Thymus (tissue), 11 donors: ENCODE measurements around the gene NUP153. TPM values are rescaled to one million over a fixed set of nuclear protein-coding genes. Genes with fewer than 3 reads are reported as not detected.

Experiments
- DNase-seq, 9 donors: peaks; one replicate each; pipeline ENCODE4 v3.0.0-alpha.2; 2013; ENCODE audit warnings: low spot score in 9 of 9, low read depth in 6 of 9, missing footprints in 1 of 9
- H3K27ac ChIP-seq, 2 donors: one replicate each; pipeline ENCODE4 v1.5.1; 2013; ENCODE audit warnings: control low read depth in 1 of 2, low read depth in 1 of 2, low read length in 1 of 2, mild to moderate bottlenecking in 1 of 2, moderate library complexity in 1 of 2
- H3K27me3 ChIP-seq, 2 donors: one replicate each; pipeline ENCODE4 v1.5.1; 2013; ENCODE audit warnings: low read length in 1 of 2; ENCODE audit not compliant: control insufficient read depth in 2 of 2, insufficient read depth in 1 of 2
- H3K36me3 ChIP-seq, 2 donors: one replicate each; pipeline ENCODE4 v1.5.1; 2013; ENCODE audit warnings: low read length in 1 of 2, mild to moderate bottlenecking in 1 of 2, moderate library complexity in 1 of 2; ENCODE audit not compliant: control insufficient read depth in 2 of 2, insufficient read depth in 2 of 2
- H3K4me1 ChIP-seq, 2 donors: one replicate each; pipeline ENCODE4 v1.5.1; 2013; ENCODE audit warnings: low read length in 2 of 2; ENCODE audit not compliant: control insufficient read depth in 2 of 2, insufficient read depth in 2 of 2
- H3K4me3 ChIP-seq, 2 donors: one replicate each; pipeline ENCODE4 v1.5.1; 2013; ENCODE audit warnings: low read length in 2 of 2, control low read depth in 1 of 2, mild to moderate bottlenecking in 1 of 2
- H3K9me3 ChIP-seq, 2 donors: one replicate each; pipeline ENCODE4 v1.5.1; 2013; ENCODE audit warnings: low read length in 1 of 2, mild to moderate bottlenecking in 1 of 2; ENCODE audit not compliant: control insufficient read depth in 2 of 2, insufficient read depth in 1 of 2
- WGBS: extraction: QIAGEN DNeasy Blood & Tissue Kit; methylation state at CpG from one replicate; pipeline ENCODE4 v1.1.7; 2013; 5-methylcytosine and 5-hydroxymethylcytosine counted together
- polyA plus RNA-seq: library from polyadenylated mRNA; stranded (reverse); fragments of 200-250 nt; gene quantifications from one replicate; pipeline ENCODE4 v1.2.3, GENCODE V29; 2013
- total RNA-seq: library from RNA; stranded (reverse); fragments of 120-200 nt; gene quantifications from one replicate; pipeline ENCODE4 v1.2.4, GENCODE V29; 2013
- donor health status: healthy.

The NUP153 gene
- total and polyA plus RNA-seq, 2 donors: 14.9 to 32.5 TPM

- WGBS: 96% methylated on average over 8 of the region's 8 CpGs
- Histone ChIP-seq H3K27ac (no peak overlapping the region), H3K4me3 (no peak overlapping the region), H3K27me3 (peaks cover 0 to 3% of the 10 kb centered on the region in 2 donors), H3K4me1 (no peaks in the 10 kb centered on the region), H3K9me3 (peaks cover 2 to 7% of the 10 kb centered on the region in 2 donors), H3K36me3 (no peaks in the 10 kb centered on the region)
- no peak for DNase-seq
These were observed 131.7 kb downstream of the NUP153 start for GRCh38 chr6:17574866-17575560.

- peaks cover 0 to 3% of the 10 kb centered on the region in 2 donors for H3K9me3 ChIP-seq
These were observed 141.3 kb downstream of the NUP153 start for GRCh38 chr6:17565399-17565798.

More at GRCh38 chr6:17565399-17565798, 141.3 kb downstream of the NUP153 start:
- DNase-seq: no peak
- 85% methylated on average over 3 of the region's 3 CpGs for WGBS
- no peaks in the 10 kb centered on the region for H3K27me3 ChIP-seq
- no peaks in the 10 kb centered on the region for H3K4me1 ChIP-seq
- H3K4me3 ChIP-seq: no peak overlapping the region
- H3K36me3 ChIP-seq: no peaks in the 10 kb centered on the region
- H3K27ac ChIP-seq: no peak overlapping the region

Other genes starting within 250 kb of the NUP153 start
- 16.8 TPM for gene FAM8A1, start 106.6 kb downstream of the NUP153 start, total RNA-seq
- gene FAM8A1, start 106.6 kb downstream of the NUP153 start, polyA plus RNA-seq: 15.7 TPM